ENCODE results near the gene H6PD. TPM values are rescaled to one million over a fixed set of nuclear protein-coding genes. Genes with fewer than 3 reads are reported as not detected.

H6PD gene
- total and polyA plus RNA-seq, 9 of the 15 experiments (the other 6 are each of a cell fraction or from before 2014, with no cell fraction given): 0.04 to 2.5 (median 0.95) TPM

DNA sequence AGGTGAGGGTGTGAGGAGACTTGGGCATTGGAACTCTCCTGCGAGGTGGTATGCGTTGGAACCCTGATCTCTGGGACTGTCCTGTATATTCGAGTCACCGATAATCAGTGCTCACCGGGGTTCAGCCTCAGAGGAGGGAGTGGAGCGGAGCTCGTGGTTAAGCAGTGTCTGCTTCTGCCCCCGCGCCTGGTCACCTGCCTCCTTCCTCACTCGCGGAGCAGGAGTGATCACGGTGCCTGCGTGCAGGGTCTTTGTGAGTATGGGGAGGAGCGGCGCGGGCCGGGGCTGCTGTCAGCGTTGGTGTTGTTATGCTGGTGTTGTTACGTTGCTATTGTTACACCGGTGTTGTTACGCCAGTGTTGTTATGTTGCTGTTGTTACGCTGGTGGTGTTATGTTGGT lies 23.3 kb downstream of the H6PD start (continued):
- TF ChIP-seq ELK3 (CRISPR knock-in tag; IDR thresholded peaks at IDR 0.05) (no peak), TEAD4 (IDR thresholded peaks at IDR 0.05; ENCODE audit: low read length) (no peak), TEAD4 (CRISPR knock-in tag; IDR thresholded peaks at IDR 0.05; ENCODE audit: borderline replicate concordance) (no peak), EGR1 (conservative IDR thresholded peaks at IDR 0.05) (no peak)

DNA sequence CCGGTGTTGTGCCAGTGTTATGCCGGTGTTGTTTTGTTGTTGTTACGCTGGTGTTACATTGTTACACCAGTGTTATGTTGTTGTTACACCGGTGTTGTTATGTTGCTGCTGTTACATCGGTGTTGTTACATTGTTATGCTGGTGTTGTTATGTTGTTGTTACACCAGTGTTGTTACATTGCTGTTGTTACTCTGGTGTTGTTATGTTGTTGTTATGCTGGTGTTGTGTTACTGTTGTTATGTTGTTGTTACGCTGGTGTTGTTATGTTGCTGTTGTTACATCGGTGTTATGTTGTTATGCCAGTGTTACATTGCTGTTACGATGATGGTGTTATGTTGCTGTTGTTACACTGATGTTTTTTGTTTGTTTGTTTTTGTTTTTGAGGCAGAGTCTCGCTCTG lies 24.1 kb downstream of the H6PD start:
- ATAC-seq: no peak
- in situ Hi-C loops (cut with MboI) (no loop called here), intact Hi-C loops (cut with micrococcal nuclease) (no loop called here)
- 58% methylated on average over 9 of the region's 9 CpGs for WGBS (ENCODE audit: insufficient coverage, low coverage, missing lambda C conversion rate)
- Histone ChIP-seq H3K4me1 (replicated peaks in 1 of 2; ENCODE audit: control insufficient read depth in 2 of 2, insufficient read depth in 2 of 2, low read length in 2 of 2) (peaks cover 0 to 4% of the 10 kb centered on the region in 2 experiments; a peak in 1 of 5 replicates), H2AFZ (ENCODE audit: low read depth, low read length) (no peak overlapping the region), H3K27ac (ENCODE audit: extremely low read depth, low read depth, low read length) (no peak overlapping the region), H3K79me2 (ENCODE audit: control insufficient read depth, insufficient read depth, low read length) (no peaks in the 10 kb centered on the region), H3K4me2 (ENCODE audit: insufficient read depth, low read length) (no peak overlapping the region), H3K9ac (ENCODE audit: insufficient read depth in 1 of 2, low read depth in 2 of 2, low read length in 2 of 2) (no peak overlapping the region), H3K9me3 (replicated peaks; ENCODE audit: control insufficient read depth, insufficient read depth, low read depth, low read length) (peaks cover 23% of the 10 kb centered on the region), H3K27me3 (ENCODE audit: control insufficient read depth in 2 of 2, insufficient read depth in 2 of 2, low read length in 2 of 2) (peaks cover 16 to 47% of the 10 kb centered on the region in 2 experiments), H3K4me3 (no peak overlapping the region), H3K36me3 (ENCODE audit: control insufficient read depth, insufficient read depth, low read length) (no peaks in the 10 kb centered on the region), H4K20me1 (replicated peaks; ENCODE audit: control insufficient read depth, insufficient read depth, low read length) (no peaks in the 10 kb centered on the region; the same call in 1 of the 2 replicates), H3K9me1 (ENCODE audit: control insufficient read depth, insufficient read depth, low read length) (no peaks in the 10 kb centered on the region)
- no peak for FAIRE-seq
- CTCF ChIA-PET (ENCODE audit: low intra/inter-chr PET ratio): interaction anchor here (0.6 kb wide), 1 partner anchor 233 kb away, joined by 3 read pairs; no protein-coding TSS in a partner anchor
- BruUV-seq (replicated peaks): no TSS peak
- POLR2A ChIA-PET: interaction anchor here (1.1 kb wide), 1 partner anchor 15 kb away, joined by 5 read pairs; no protein-coding TSS in a partner anchor
- DNase-seq (ENCODE audit: extremely low read depth in 1 of 4, low spot score in 3 of 4): no peak
- TF ChIP-seq CBFA2T2 (conservative IDR thresholded peaks at IDR 0.05) (no peak), ZNF586 (CRISPR knock-in tag; conservative IDR thresholded peaks at IDR 0.05) (no peak), HLTF (IDR thresholded peaks at IDR 0.05) (0 out of 2 replicates have a peak, but pooled peaks have one; percentile 18), IRF1 (CRISPR knock-in tag; IDR thresholded peaks at IDR 0.05; ENCODE audit: borderline replicate concordance) (no peak), CREBBP (IDR thresholded peaks at IDR 0.05; ENCODE audit: low read depth, low read length) (no peak), THRB (CRISPR knock-in tag; conservative IDR thresholded peaks at IDR 0.05) (no peak), HMBOX1 (IDR thresholded peaks at IDR 0.05) (no peak), TEAD1 (CRISPR knock-in tag; IDR thresholded peaks at IDR 0.05) (no peak), MTF1 (CRISPR knock-in tag; IDR thresholded peaks at IDR 0.05; ENCODE audit: borderline replicate concordance) (no peak), ZNF77 (CRISPR knock-in tag; IDR thresholded peaks at IDR 0.05) (no peak)
- TF ChIP-seq, protein P1, sequence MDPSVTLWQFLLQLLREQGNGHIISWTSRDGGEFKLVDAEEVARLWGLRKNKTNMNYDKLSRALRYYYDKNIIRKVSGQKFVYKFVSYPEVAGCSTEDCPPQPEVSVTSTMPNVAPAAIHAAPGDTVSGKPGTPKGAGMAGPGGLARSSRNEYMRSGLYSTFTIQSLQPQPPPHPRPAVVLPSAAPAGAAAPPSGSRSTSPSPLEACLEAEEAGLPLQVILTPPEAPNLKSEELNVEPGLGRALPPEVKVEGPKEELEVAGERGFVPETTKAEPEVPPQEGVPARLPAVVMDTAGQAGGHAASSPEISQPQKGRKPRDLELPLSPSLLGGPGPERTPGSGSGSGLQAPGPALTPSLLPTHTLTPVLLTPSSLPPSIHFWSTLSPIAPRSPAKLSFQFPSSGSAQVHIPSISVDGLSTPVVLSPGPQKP (CRISPR knock-in tag; IDR thresholded peaks at IDR 0.05): no peak
- TF ChIP-seq, protein P2, sequence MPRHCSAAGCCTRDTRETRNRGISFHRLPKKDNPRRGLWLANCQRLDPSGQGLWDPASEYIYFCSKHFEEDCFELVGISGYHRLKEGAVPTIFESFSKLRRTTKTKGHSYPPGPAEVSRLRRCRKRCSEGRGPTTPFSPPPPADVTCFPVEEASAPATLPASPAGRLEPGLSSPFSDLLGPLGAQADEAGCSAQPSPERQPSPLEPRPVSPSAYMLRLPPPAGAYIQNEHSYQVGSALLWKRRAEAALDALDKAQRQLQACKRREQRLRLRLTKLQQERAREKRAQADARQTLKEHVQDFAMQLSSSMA (CRISPR knock-in tag; IDR thresholded peaks at IDR 0.05): no peak
